Neural crest cell (in vitro differentiated cells): ENCODE results near the gene ELF3. TPM values are rescaled to one million over a fixed set of nuclear protein-coding genes. Genes with fewer than 3 reads are reported as not detected.

Experiments
- DNase-seq: peaks from one replicate; pipeline ENCODE4 v3.0.0; 2021; ENCODE audit warnings: low read depth, mixed read lengths, low spot score
- H3K27ac Mint-ChIP-seq: one replicate; pipeline ENCODE4 v1.8.0; 2021; ENCODE audit warnings: mild to moderate bottlenecking, mixed read lengths; ENCODE audit not compliant: unreplicated experiment
- H3K27me3 Mint-ChIP-seq: 2 replicates; pipeline ENCODE4 v1.8.0; 2021; ENCODE audit warnings: low read depth, mild to moderate bottlenecking, mixed read lengths
- H3K36me3 Mint-ChIP-seq: 2 replicates; pipeline ENCODE4 v1.8.0; 2021; ENCODE audit warnings: low read depth, mild to moderate bottlenecking, mixed read lengths
- H3K4me1 Mint-ChIP-seq: 2 replicates; pipeline ENCODE4 v1.8.0; 2021; ENCODE audit warnings: mixed read lengths
- H3K4me3 Mint-ChIP-seq: one replicate; pipeline ENCODE4 v1.8.0; 2021; ENCODE audit warnings: mild to moderate bottlenecking, mixed read lengths
- H3K9me3 Mint-ChIP-seq: 2 replicates; pipeline ENCODE4 v1.8.0; 2021; ENCODE audit warnings: mixed read lengths
- total RNA-seq: library from RNA; stranded (reverse); gene quantifications from 2 replicates; pipeline ENCODE4 v1.2.1, GENCODE V29; 2021
- TF ChIP-seq, protein P1 (sequence below): fragments of 200-600 bp; sonication (generic); conservative IDR thresholded peaks from 2 replicates; pipeline ENCODE4 v1.5.0; 2021; ENCODE audit warnings: antibody characterized with exemption, mild to moderate bottlenecking

ELF3 gene
- total RNA-seq, 1 donor from 2014 or later = 0.19 TPM

DNA sequence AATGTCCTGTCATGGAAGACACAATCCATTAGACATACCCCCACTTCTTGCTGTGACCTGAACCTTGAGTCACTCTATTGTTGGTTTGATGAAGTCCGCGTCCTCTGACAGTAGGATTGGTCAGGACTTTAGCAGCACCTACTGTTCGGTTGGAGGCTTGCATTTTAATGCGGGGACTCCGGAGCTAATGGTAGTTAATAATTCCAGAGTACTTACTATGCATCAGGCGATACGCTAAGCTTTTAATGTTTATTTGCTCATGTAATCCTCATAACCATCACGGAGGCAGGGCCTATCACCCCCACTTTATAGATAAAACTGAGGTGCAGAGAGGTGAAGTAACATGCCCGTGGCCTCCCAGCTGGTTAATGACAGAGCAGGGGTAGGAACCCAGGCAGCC lies 7.9 kb upstream of the ELF3 start:
- Mint-ChIP-seq H3K4me3 (no peak overlapping the region), H3K27me3 (no peaks in the 10 kb centered on the region), H3K9me3 (no peaks in the 10 kb centered on the region), H3K27ac (peak overlapping the region; percentile 6), H3K36me3 (peaks cover 4% of the 10 kb centered on the region), H3K4me1 (peaks cover 5% of the 10 kb centered on the region)
- no peak for DNase-seq
- TF ChIP-seq, protein P1, sequence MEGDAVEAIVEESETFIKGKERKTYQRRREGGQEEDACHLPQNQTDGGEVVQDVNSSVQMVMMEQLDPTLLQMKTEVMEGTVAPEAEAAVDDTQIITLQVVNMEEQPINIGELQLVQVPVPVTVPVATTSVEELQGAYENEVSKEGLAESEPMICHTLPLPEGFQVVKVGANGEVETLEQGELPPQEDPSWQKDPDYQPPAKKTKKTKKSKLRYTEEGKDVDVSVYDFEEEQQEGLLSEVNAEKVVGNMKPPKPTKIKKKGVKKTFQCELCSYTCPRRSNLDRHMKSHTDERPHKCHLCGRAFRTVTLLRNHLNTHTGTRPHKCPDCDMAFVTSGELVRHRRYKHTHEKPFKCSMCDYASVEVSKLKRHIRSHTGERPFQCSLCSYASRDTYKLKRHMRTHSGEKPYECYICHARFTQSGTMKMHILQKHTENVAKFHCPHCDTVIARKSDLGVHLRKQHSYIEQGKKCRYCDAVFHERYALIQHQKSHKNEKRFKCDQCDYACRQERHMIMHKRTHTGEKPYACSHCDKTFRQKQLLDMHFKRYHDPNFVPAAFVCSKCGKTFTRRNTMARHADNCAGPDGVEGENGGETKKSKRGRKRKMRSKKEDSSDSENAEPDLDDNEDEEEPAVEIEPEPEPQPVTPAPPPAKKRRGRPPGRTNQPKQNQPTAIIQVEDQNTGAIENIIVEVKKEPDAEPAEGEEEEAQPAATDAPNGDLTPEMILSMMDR = no peak

DNA sequence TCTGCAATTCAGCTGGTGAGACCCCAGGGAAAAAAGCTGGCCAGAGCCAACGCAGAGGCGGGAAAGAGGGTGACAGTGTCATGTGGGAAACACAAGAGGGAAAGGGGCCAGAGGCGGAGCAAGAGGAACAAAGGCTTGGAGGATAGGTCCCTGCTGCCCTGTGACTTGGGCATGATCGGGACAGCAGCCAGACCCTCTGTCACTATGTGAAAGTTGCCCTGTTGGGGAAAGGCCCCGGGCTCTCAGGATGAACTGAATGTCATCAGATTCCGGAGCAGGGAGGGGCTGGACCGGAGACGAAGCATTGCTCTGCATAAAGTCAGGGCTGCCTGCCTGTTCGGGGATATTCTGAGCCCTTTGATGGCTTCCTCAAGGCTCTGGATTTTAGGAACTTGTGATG lies 5.7 kb upstream of the ELF3 start:
- peaks cover 9% of the 10 kb centered on the region for H3K4me1 Mint-ChIP-seq
- H3K27me3 Mint-ChIP-seq = peaks cover 2% of the 10 kb centered on the region
- TF ChIP-seq, protein P1 = no peak
- H3K36me3 Mint-ChIP-seq = peaks cover 3% of the 10 kb centered on the region
- H3K27ac Mint-ChIP-seq = no peak overlapping the region
- no peaks in the 10 kb centered on the region for H3K9me3 Mint-ChIP-seq
- no peak for DNase-seq
- no peak overlapping the region for H3K4me3 Mint-ChIP-seq

DNA sequence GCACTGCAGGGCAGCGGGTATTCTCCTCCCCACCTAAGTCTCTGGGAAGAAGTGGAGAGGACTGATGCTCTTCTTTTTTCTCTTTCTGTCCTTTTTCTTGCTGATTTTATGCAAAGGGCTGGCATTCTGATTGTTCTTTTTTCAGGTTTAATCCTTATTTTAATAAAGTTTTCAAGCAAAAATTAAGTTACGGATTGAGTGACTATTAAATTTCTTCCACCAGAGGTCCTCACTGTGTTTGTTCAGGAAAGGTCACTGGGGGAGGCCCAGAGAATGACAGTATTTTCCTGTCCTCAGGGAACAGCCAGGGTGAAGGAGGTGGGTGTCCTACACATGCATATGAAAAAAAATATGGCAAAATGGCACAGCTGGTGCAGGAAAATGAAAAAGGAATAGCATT lies 4.4 kb upstream of the ELF3 start:
- H3K36me3 Mint-ChIP-seq = peaks cover 2% of the 10 kb centered on the region
- TF ChIP-seq, protein P1 = peak; percentile 61
- peaks cover 18% of the 10 kb centered on the region for H3K4me1 Mint-ChIP-seq
- no peak for DNase-seq
- H3K27me3 Mint-ChIP-seq = peaks cover 2% of the 10 kb centered on the region
- H3K27ac Mint-ChIP-seq = no peak overlapping the region
- H3K4me3 Mint-ChIP-seq = no peak overlapping the region
- H3K9me3 Mint-ChIP-seq = no peaks in the 10 kb centered on the region

DNA sequence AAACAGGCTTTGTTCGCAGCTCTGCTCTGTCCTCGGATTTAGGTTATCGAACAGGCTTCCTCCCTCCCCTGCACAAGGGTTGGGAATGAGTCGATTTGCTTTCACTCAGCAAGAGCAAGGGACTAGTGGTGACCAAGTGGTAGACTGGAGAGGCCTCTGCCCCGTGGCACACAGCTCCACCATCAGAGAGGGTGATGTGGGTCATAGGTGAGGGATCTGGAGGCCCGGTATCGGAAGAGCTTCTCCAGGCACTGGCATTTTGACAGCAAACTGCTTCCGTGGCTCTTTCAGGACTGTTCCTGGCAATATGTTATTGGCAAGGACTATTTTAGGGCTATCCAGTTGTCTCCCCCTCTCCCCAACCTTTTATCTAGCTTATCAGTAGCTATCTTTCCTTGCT lies 3.1 kb upstream of the ELF3 start:
- TF ChIP-seq, protein P1 = no peak
- Mint-ChIP-seq H3K27ac (peak overlapping the region; percentile 62), H3K4me1 (peaks cover 18% of the 10 kb centered on the region), H3K36me3 (peaks cover 2% of the 10 kb centered on the region), H3K9me3 (no peaks in the 10 kb centered on the region), H3K4me3 (no peak overlapping the region), H3K27me3 (peaks cover 2% of the 10 kb centered on the region)
- DNase-seq = no peak

DNA sequence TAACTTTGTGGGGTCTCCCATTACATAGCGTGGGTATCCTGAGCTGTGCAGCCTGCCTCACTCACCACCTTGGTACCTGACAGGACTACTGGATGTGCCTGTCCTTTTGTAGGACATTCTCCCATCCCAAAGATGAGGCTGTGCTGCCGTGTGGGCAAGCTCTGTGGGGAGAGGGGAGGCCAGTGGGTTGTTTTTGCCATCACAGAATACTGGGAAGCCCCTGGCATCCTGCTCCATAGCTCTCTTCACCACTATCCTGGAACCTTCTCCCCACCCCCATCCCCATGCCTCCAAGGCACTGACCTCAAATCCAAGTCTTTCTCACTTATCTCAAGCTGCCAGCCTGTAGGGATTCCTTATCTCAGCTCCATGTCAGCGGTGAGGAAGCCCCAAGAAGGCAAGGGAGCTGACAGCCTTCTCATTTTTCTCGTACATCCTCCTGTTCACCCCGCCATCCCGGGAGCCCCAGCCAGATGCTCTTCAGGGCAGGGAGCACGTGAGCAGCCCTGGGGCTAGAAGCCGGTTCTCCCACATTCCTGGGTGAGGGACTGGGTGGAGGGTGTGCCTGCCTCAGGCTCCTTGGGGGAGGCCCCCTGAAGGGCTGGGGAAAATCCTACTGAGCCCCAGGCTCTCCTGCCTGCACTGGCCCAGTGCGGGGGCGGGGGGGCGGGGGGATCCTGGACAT lies 2.4 kb upstream of the ELF3 start:
- Mint-ChIP-seq H3K4me3 (no peak overlapping the region), H3K27ac (no peak overlapping the region), H3K27me3 (peaks cover 2% of the 10 kb centered on the region), H3K36me3 (no peaks in the 10 kb centered on the region), H3K4me1 (peaks cover 18% of the 10 kb centered on the region), H3K9me3 (no peaks in the 10 kb centered on the region)
- TF ChIP-seq, protein P1 = no peak
- no peak for DNase-seq
